Measurements from ENCODE around the gene KIF1B.

KIF1B gene

GRCh38 chr1:10283318-10283984 is 73.1 kb downstream of the KIF1B start:
- DNase-seq, result no peak

GRCh38 chr1:10286244-10286643 is 75.9 kb downstream of the KIF1B start:
- no peak for DNase-seq

- no peak for DNase-seq
Observed at GRCh38 chr1:10287023-10287645, 76.8 kb downstream of the KIF1B start.

- no peak for DNase-seq
Observed at GRCh38 chr1:10288029-10288615, 77.8 kb downstream of the KIF1B start.

- DNase-seq, result no peak
Observed at GRCh38 chr1:10291705-10292104, 81.3 kb downstream of the KIF1B start.

- no peak for DNase-seq
Observed at GRCh38 chr1:10292188-10292587, 81.8 kb downstream of the KIF1B start.

GRCh38 chr1:10295481-10296085 is 85.2 kb downstream of the KIF1B start:
- no peak for DNase-seq

GRCh38 chr1:10299151-10299550 is 88.8 kb downstream of the KIF1B start:
- no peak for DNase-seq

- DNase-seq, result no peak
Observed at GRCh38 chr1:10302416-10302815, 92.0 kb downstream of the KIF1B start.

- DNase-seq, result no peak
Observed at GRCh38 chr1:10304295-10304694, 93.9 kb downstream of the KIF1B start.

GRCh38 chr1:10306435-10306834 is 96.1 kb downstream of the KIF1B start:
- DNase-seq, result no peak

- no peak for DNase-seq
Observed at GRCh38 chr1:10308001-10308400, 97.6 kb downstream of the KIF1B start.

- no peak for DNase-seq
Observed at GRCh38 chr1:10309243-10310011, 99.1 kb downstream of the KIF1B start.

GRCh38 chr1:10316752-10317151 is 106.4 kb downstream of the KIF1B start:
- no peak for DNase-seq

GRCh38 chr1:10319750-10320149 is 109.4 kb downstream of the KIF1B start:
- DNase-seq, result no peak

- no peak for DNase-seq
Observed at GRCh38 chr1:10320336-10320735, 110.0 kb downstream of the KIF1B start.

GRCh38 chr1:10322821-10323220 is 112.5 kb downstream of the KIF1B start:
- no peak for DNase-seq

GRCh38 chr1:10324627-10325026 is 114.3 kb downstream of the KIF1B start:
- DNase-seq, result no peak

GRCh38 chr1:10325521-10325920 is 115.2 kb downstream of the KIF1B start:
- DNase-seq, result no peak

GRCh38 chr1:10326251-10326650 is 115.9 kb downstream of the KIF1B start:
- DNase-seq, result no peak

GRCh38 chr1:10328180-10328963 is 118.0 kb downstream of the KIF1B start:
- DNase-seq, result no peak

- DNase-seq, result no peak
Observed at GRCh38 chr1:10337436-10337835, 127.1 kb downstream of the KIF1B start.

Data from stimulated activated naive CD4-positive, alpha-beta T cell (primary cell).